Activated CD4-positive, CD25-positive, alpha-beta regulatory T cell treated with anti-CD3 and anti-CD28 coated beads, Interleukin-2, amount 50 U/mL, for 24 hours (primary cell): ENCODE data around the gene LZTFL1.
"Not testable (repeated sequence)": the region's sequence is repeated elsewhere in the genome, so short reads cannot be mapped to it uniquely, and the experiment has no call there.

ENCODE experiments used
- ATAC-seq, 2 donors: fragments of 150-1000 bp; cut with Tn5 transposase; one replicate each; pipeline ENCODE4 v1.10.0; 2021; ENCODE audit warnings: mild to moderate bottlenecking in 1 of 2, moderate library complexity in 1 of 2

LZTFL1 gene

DNA sequence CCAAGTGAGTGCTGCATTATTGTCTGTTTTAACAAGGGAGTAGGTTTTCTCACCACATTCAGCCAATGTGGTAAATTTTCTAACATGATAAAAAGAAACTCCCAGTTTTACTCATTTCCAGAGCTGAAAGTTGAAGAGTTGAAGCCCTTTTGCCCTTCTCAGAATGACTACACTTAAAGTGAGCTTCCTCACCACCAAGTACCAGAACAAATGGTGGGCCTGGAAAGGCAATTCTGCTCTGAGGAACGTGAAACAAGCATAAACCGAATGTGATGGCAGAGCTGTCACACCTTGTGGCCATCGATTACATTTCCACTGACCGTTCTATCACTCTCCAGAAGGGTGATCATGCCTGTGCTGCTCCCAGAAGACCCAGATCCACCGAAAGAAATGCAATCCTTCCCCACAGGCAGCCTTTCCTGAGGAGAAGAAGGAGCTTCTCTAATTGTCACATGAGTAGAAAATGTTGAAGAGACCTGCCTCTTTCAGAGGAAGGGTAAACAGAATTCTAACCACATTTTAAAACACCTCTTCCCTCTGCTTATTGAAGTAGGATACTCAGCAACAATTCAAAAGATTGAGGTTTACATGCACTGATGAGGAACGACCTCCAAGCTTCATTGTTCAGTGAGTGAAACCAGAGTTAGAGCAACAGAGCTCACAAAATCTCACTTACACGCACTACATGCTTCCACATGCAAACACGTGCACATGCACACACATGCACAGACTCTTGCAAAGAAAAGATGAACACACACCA lies 23.0 kb upstream of the LZTFL1 start:
- peak; percentile 48 to 67 for ATAC-seq

DNA sequence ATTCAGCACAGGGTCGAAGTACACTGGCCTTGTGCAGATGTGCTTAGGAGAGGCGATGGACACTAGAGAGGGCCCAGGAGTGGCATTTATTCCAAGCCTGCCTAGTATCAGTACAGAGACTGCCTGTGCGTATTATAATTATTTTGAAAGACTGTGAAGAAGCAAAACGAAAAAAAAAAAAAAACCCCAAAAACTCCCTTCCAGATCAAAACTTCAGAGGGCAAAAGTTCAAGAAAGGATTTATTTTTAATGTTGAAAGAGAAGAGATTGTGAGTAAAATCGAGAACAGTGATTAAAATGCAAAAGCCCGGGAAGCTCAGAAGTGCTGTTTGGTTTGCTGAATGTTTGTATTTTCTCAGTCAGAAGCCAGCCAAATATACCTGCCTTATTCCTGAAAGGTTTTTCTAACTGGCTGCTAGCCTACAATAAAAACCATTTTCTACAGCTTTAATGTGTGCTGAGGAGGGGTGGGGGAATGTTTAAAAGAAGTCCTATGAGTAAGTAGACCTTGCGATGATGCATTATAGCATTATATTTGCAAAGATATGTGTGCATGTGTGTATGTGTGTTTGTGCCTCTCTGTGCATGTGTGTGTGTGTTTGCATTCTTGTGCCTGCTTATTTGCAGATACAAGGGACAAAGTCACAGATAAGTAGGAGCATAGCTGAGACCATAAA lies 19.3 kb upstream of the LZTFL1 start:
- peak; percentile 74 to 76 for ATAC-seq

DNA sequence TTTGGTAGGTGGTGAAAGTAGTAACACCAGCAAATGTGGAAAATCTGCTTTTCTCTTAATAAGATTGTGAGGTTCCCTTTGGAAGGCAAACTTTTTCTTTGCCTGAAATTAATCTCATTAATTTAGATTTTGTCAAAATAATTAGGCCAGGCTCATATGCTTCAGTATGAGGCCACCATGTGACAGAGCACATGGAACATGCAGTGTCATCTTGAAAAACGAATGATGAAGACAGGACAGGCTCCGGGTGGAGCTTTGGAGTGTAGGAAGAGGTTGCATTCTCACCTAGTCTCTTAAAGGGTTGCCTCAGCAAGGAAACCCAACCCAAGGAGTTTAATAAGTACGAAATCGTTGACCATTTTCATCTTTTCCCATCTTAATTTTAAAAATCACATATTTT lies 18.6 kb upstream of the LZTFL1 start:
- no peak for ATAC-seq

GRCh38 chr3:45858809-45859543 lies 17.1 kb upstream of the LZTFL1 start:
- ATAC-seq: no peak

GRCh38 chr3:45857024-45857423 lies 15.1 kb upstream of the LZTFL1 start:
- ATAC-seq: not testable (repeated sequence)

DNA sequence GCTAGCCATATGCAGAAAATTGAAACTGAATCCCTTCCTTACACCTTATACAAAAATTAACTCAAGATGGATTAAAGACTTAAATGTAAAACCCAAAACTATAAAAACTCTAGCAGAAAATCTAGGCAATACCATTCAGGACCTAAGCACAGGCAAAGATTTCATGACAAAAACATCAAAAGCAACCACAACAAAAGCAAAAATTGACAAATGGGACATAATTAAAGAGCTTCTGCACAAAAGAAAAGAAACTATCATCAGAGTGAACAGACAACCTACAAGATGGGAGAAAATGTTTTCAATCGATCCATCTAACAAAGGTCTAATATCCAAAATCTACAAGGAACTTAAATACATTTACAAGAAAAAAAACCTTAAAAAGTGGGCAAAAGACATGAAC lies 14.4 kb upstream of the LZTFL1 start:
- ATAC-seq: not testable (repeated sequence)

DNA sequence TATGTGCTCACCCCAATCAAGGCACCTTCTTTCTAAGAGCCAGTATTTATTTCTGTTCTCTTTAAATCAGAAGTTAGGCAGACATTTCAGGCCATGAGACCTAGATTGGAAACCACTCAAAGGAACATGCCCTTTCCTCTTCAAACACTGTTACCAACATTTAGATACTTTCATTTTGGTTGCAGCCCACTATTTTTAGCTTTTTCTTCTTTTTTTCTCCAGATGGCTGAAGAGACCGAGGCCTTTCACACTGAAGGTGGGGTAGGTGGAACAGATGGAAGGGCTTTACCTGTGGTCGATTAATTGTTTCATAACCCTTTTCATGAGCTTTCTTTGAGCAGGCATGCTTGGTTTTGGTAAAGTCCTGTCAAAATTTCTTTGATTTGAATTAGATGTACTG lies 10.9 kb upstream of the LZTFL1 start:
- no peak for ATAC-seq

GRCh38 chr3:45848392-45848791 lies 6.5 kb upstream of the LZTFL1 start:
- ATAC-seq: no peak

GRCh38 chr3:45844616-45845015 lies 2.7 kb upstream of the LZTFL1 start:
- no peak for ATAC-seq

GRCh38 chr3:45842851-45843625 lies 1.1 kb upstream of the LZTFL1 start:
- ATAC-seq: no peak

GRCh38 chr3:45841420-45841756 lies 531 bp downstream of the LZTFL1 start:
- ATAC-seq: peak; percentile 28 to 32

DNA sequence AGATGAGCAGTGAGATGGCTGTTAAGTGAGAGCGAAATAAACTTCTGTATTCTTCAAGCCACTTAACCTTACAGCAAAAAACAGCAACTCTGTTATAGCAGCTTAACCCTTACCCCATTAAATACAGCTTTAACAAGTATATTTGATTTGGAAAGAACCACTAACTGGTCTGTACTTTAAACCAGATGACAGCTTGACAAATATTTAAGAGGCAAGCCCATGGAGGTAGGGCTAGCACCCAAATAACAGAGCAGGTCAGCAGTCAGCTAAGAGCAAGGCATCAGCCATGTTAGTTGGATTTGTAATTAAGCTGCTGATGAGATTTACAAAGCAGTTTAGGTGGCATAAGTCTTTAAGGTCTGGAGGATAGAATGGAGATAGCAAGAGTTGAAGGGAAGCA lies 3.5 kb downstream of the LZTFL1 start:
- no peak for ATAC-seq

DNA sequence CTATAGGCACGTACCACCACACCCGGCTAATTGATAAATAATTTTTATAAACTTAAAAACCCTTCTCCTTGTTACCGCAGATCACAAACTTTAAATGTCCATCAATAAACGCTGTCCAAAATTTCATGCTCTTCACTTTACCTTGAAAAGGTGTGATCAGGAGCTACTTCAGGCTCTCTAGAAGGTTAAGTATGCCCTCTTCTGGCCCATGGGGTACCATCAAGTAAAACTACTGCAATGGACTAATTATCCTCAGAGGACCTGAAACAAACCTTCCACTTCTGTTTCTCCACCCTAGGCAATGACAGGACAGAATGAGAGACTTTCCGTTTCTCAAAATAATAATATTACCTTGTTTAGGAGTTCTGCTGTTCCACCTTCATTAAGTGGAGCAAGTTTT lies 9.2 kb downstream of the LZTFL1 start:
- ATAC-seq: no peak

DNA sequence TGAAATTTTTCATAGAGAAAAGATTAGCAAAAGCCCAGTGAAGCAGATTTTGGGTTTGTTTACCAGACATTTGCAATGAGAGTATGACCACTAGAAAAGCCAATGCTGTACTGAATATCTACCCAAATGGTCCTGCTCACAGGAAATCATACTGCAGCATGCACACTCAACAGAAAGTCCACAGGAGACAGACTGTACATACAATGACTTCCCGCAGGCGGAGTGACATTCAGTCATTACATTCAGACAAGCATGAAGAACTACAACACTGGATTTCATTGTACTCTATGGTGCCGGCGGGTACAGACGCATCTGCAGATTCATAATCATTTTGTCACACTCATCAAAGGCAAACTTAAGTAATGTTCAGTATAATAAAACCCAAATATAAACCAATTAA lies 11.8 kb downstream of the LZTFL1 start:
- no peak for ATAC-seq

DNA sequence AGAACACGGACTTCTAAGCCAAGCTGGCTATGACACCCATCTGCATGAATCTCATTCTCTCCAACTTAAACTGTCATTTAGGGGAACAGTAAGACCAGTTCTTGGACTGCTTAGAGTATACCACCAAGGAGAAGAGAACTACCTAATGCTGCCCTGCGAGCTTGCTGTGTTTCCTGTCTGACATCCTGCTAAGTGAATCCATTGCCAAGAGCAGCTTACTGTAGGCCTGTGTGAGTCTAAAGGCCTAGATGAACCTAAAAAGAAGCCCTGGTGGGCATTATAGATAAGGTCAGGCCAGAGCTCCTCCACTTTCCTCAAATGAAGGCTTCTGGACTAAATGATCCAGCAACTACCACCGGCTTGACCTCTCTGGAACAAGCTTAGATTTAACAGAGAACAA lies 15.0 kb downstream of the LZTFL1 start:
- ATAC-seq: no peak

- ATAC-seq: peak; percentile 83 to 94
Observed at GRCh38 chr3:45826321-45826720, 15.6 kb downstream of the LZTFL1 start.

DNA sequence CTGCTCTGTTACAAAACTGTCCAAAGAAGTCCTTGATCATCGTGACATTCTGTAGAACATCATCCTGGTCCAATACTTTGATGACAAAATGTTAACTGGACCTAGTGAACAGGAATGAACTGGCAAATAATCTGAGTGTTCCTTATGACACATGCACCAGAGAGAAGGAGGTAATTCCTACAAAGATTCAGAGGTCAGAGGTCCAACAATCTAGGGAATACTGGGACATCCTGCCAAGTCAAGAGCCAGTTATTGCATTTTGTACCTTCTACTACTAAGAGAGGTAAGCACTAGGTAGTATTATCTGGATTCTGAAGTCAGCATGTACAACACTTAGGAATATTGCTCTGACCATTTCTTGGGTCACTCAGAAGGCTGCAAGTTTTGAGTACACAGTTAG lies 20.8 kb downstream of the LZTFL1 start:
- ATAC-seq: no peak

- ATAC-seq: no peak
Observed at GRCh38 chr3:45819543-45819942, 22.4 kb downstream of the LZTFL1 start.

DNA sequence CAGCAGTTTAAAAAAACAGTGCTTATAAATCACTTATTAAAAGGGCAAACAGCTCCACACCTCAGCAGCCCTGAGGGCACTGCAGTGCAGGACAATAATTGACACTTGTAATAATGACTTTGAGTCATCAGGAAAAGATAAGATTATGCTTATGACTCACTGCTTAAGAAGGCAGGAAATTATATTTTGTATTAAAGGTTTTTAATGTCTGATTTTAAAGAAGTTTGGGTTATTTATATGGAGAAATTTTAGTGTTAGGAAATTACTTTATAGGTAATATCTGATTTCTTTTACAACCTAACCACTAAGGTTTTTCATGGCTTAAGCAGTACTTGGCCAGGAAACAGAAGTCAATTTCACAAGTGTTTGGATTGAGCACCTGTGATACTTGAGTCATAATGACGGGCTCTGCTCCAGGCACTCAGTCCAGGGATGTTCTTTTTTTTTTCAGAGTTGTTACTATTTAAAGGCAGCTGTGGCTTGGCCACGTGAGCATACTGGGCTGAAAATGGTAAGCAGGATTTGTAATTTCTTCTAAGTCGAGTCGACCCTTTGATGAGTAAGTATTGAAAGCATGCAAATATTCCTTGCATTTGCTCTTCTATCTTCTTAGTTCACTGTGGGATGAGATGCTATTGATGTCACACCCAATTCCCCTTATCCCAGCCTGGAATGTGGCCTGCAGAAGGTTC lies 23.9 kb downstream of the LZTFL1 start:
- peak; percentile 67 to 73 for ATAC-seq

GRCh38 chr3:45816544-45816943 lies 25.4 kb downstream of the LZTFL1 start:
- no peak for ATAC-seq

DNA sequence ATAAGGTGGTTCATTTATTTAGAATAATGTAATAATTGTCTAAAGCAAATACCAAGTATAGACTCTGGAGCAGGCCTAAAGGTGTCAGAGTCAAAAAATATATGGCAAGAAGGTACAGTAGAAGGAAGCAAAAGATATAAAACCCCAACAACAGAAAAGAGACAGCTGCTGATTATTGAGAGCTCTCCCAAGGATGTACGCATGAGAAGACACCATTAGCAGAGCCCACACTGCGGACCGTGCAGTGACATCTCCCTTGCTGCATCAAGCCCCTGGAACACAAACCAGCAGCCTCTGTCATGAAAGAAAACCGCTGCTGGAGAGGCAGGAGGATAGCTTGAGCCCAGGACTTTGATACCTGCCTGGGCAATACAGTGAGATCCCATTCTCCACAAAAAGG lies 27.6 kb downstream of the LZTFL1 start:
- no peak for ATAC-seq
